HepG2 (cell line): ENCODE measurements around the gene RRN3. TPM values are rescaled to one million over a fixed set of nuclear protein-coding genes. Genes with fewer than 3 reads are reported as not detected.

ENCODE experiments used
- BRD4 ChIP-seq: sonication (generic); formaldehyde crosslinking; IDR thresholded peaks from 2 replicates; pipeline ENCODE4 v1.4.0; 2020; ENCODE audit warnings: missing genetic modification reagents
- NR2F6 ChIP-seq, 2 experiments: IDR thresholded peaks; 2 replicates each; pipeline ENCODE4 v1.6.1; 2016; ENCODE audit warnings: antibody characterized with exemption in 1 of 2, mild to moderate bottlenecking in 1 of 2
- NRL ChIP-seq: sonication (generic); formaldehyde crosslinking; IDR thresholded peaks from 2 replicates; pipeline ENCODE4 v1.5.0; 2020; ENCODE audit warnings: missing genetic modification reagents, mild to moderate bottlenecking, moderate library complexity, borderline replicate concordance
- RBFOX2 ChIP-seq: fragments of 200-400 bp; formaldehyde crosslinking; IDR thresholded peaks from 2 replicates; pipeline ENCODE4 v1.6.1; 2017; ENCODE audit warnings: low read depth, mild to moderate bottlenecking, low read length
- ZFP37 ChIP-seq: sonication (generic); formaldehyde crosslinking; IDR thresholded peaks from 2 replicates; pipeline ENCODE4 v1.4.0; 2020; ENCODE audit warnings: missing genetic modification reagents, borderline replicate concordance
- ZKSCAN1 ChIP-seq: fragments of 150-350 bp; IDR thresholded peaks from 2 replicates; pipeline ENCODE4 v1.6.1; 2014; ENCODE audit warnings: low read length
- ZNF263 ChIP-seq: sonication (generic); formaldehyde crosslinking; IDR thresholded peaks from 2 replicates; pipeline ENCODE4 v1.4.0; 2020; ENCODE audit warnings: missing genetic modification reagents
- ZNF501 ChIP-seq: sonication (generic); formaldehyde crosslinking; IDR thresholded peaks from 2 replicates; pipeline ENCODE4 v1.5.1; 2020; ENCODE audit warnings: mild to moderate bottlenecking, moderate library complexity, missing genetic modification reagents
- ZNF781 ChIP-seq: sonication (generic); formaldehyde crosslinking; IDR thresholded peaks from 2 replicates; pipeline ENCODE4 v1.5.1; 2020; ENCODE audit warnings: borderline replicate concordance, mild to moderate bottlenecking, missing genetic modification reagents; ENCODE audit errors: not compliant biosample characterization
- polyA plus RNA-seq, 8 experiments: library from polyadenylated mRNA; depleted of rRNA in 3 of 8; stranded (reverse) in 7 of 8; unstranded in 1 of 8; fragments of >200 nt; fragmentation: Illumina TruSeq in 4 of 8; extraction: Trizol in 4 of 8; gene quantifications; 2 replicates each; pipeline versions ENCODE4 v1.2.1 to v1.2.3, GENCODE V29; 2011 to 2016; ENCODE audit warnings: low read depth in 4 of 8, missing spikeins in 1 of 8, mixed read lengths in 1 of 8; ENCODE audit not compliant: insufficient read depth in 1 of 8
- total RNA-seq, 5 experiments: library from RNA; depleted of rRNA; stranded (reverse); fragments of >200 nt; fragmentation: Illumina TruSeq; extraction: Trizol; gene quantifications; 2 replicates each; pipeline ENCODE4 v1.2.3, GENCODE V29; 2016; ENCODE audit warnings: low read depth in 1 of 5
- TF ChIP-seq, protein P1 (sequence below): IDR thresholded peaks from 2 replicates; pipeline ENCODE4 v1.6.1; 2016; ENCODE audit warnings: missing biosample characterization, missing genetic modification reagents, low read depth
- TF ChIP-seq, protein P2 (sequence below): sonication (generic); formaldehyde crosslinking; IDR thresholded peaks from 2 replicates; pipeline ENCODE4 v1.4.0; 2020; ENCODE audit warnings: missing genetic modification reagents, mild to moderate bottlenecking, borderline replicate concordance
- TF ChIP-seq, protein P3 (sequence below): sonication (generic); formaldehyde crosslinking; IDR thresholded peaks from 2 replicates; pipeline ENCODE4 v1.8.0; 2022; ENCODE audit warnings: missing genetic modification reagents, mild to moderate bottlenecking, inconsistent platforms, borderline replicate concordance
- TF ChIP-seq, protein P4 (sequence below): sonication (generic); formaldehyde crosslinking; IDR thresholded peaks from 2 replicates; pipeline ENCODE4 v1.4.0; 2020; ENCODE audit warnings: missing genetic modification reagents, low read depth, mild to moderate bottlenecking, borderline replicate concordance
- TF ChIP-seq, protein P5 (sequence below), 2 experiments: sonication (generic) in 1 of 2; formaldehyde crosslinking in 1 of 2; IDR thresholded peaks; 2 replicates each; pipeline versions ENCODE4 v1.4.0 to v1.6.1; 2016 to 2020; ENCODE audit warnings: borderline replicate concordance in 1 of 2, low read depth in 1 of 2, mild to moderate bottlenecking in 1 of 2, missing genetic modification reagents in 1 of 2

RRN3 gene
- total and polyA plus RNA-seq, 2 of the 13 experiments (the other 11 are each of a cell fraction or from before 2014, with no cell fraction given), result 45.8 to 67.0 TPM

DNA sequence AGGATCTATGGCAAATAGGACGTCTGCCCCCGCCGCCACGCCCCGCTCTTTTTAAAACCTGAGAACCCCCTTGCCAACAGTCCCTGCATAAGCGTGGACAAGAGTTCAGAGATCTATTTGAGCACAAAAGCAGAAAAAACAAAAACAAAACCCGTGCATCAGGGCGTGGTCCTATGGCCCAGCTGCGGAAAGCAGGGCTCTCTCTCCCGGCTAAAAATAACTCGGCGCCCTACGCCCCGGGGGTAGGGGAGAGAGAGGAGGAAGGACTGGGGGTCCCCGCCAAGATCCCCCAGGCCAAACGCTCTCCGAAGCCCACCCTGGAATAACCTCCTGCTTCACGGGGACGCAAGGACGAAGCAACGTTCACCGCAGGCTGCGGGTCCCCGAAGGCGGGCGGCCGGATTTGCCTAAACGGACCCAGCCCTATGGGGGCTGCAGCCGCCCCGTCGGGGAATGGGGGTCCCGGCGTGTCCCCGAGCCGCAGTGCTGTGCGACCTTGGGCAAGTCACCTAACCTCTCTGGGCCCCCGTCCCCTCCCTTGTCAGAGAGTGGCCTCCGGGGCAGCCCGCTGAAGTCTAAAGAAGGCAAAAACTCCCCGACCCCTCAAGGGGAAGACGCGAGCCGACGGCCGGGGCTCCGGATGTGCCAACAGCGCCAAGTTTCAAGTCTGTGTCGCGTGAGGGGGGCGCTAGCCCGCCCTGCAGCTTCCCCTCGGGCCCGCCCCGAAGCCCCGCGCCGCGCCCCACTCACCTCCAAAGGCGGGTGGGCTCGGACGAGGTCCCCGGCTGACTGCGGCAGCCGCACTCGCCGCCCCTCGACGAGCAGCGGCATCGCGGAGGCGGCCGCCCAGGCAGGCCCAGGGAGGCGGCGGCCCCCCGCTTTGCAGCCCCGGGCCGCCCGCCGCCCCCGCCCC, 38.7 kb downstream of the RRN3 start (continued):
- no peak for TF ChIP-seq BRD4 (CRISPR knock-in tag)
- peak; percentile 77 for TF ChIP-seq RBFOX2
- TF ChIP-seq ZNF501, result peak; percentile 64; the same call in 1 of the 2 replicates
- TF ChIP-seq, protein P1, sequence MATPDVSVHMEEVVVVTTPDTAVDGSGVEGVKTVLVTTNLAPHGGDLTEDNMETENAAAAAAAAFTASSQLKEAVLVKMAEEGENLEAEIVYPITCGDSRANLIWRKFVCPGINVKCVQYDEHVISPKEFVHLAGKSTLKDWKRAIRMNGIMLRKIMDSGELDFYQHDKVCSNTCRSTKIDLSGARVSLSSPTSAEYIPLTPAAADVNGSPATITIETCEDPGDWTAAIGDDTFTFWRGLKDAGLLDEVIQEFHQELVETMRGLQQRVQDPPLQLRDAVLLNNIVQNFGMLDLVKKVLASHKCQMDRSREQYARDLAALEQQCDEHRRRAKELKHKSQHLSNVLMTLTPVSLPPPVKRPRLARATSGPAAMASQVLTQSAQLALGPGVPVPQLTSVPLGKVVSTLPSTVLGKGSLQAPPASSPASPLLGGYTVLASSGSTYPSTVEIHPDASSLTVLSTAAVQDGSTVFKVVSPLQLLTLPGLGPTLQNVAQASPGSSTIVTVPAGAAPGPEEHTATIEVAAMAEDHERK (CRISPR knock-in tag), result no peak
- TF ChIP-seq, protein P2, sequence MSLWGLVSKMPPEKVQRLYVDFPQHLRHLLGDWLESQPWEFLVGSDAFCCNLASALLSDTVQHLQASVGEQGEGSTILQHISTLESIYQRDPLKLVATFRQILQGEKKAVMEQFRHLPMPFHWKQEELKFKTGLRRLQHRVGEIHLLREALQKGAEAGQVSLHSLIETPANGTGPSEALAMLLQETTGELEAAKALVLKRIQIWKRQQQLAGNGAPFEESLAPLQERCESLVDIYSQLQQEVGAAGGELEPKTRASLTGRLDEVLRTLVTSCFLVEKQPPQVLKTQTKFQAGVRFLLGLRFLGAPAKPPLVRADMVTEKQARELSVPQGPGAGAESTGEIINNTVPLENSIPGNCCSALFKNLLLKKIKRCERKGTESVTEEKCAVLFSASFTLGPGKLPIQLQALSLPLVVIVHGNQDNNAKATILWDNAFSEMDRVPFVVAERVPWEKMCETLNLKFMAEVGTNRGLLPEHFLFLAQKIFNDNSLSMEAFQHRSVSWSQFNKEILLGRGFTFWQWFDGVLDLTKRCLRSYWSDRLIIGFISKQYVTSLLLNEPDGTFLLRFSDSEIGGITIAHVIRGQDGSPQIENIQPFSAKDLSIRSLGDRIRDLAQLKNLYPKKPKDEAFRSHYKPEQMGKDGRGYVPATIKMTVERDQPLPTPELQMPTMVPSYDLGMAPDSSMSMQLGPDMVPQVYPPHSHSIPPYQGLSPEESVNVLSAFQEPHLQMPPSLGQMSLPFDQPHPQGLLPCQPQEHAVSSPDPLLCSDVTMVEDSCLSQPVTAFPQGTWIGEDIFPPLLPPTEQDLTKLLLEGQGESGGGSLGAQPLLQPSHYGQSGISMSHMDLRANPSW (CRISPR knock-in tag), result 0 out of 2 replicates have a peak, but pooled peaks have one; percentile 62
- TF ChIP-seq NR2F6 (IDR thresholded peaks at IDR 0.05), result no peak
- TF ChIP-seq NR2F6 (CRISPR knock-in tag; IDR thresholded peaks at IDR 0.05), result no peak
- TF ChIP-seq ZKSCAN1, result no peak
- TF ChIP-seq ZFP37 (CRISPR knock-in tag), result no peak
- TF ChIP-seq, protein P3, sequence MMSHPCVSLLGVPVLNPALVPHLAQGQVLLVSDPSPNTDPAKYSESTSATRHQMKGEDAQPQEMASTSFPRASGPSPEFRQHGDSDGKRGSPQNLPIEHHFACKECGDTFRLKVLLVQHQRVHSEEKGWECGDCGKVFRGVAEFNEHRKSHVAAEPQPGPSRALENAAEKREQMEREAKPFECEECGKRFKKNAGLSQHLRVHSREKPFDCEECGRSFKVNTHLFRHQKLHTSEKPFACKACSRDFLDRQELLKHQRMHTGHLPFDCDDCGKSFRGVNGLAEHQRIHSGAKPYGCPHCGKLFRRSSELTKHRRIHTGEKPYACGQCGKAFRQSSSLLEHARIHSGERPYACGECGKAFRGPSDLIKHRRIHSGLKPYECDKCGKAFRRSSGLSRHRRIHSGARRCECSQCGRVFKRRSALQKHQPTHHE (CRISPR knock-in tag), result no peak
- TF ChIP-seq, protein P4, sequence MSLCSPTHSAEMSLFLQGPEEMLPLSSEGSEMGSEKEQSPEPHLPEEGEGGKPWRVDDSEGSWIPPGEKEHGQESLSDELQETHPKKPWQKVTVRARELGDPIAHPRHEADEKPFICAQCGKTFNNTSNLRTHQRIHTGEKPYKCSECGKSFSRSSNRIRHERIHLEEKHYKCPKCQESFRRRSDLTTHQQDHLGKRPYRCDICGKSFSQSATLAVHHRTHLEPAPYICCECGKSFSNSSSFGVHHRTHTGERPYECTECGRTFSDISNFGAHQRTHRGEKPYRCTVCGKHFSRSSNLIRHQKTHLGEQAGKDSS, result 0 out of 2 replicates have a peak, but pooled peaks have one; percentile 48
- peak; percentile 88 for TF ChIP-seq NRL (CRISPR knock-in tag)
- TF ChIP-seq, protein P5, sequence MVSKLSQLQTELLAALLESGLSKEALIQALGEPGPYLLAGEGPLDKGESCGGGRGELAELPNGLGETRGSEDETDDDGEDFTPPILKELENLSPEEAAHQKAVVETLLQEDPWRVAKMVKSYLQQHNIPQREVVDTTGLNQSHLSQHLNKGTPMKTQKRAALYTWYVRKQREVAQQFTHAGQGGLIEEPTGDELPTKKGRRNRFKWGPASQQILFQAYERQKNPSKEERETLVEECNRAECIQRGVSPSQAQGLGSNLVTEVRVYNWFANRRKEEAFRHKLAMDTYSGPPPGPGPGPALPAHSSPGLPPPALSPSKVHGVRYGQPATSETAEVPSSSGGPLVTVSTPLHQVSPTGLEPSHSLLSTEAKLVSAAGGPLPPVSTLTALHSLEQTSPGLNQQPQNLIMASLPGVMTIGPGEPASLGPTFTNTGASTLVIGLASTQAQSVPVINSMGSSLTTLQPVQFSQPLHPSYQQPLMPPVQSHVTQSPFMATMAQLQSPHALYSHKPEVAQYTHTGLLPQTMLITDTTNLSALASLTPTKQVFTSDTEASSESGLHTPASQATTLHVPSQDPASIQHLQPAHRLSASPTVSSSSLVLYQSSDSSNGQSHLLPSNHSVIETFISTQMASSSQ (IDR thresholded peaks at IDR 0.05; ENCODE audit: low read depth), result no peak
- TF ChIP-seq, protein P5 (CRISPR knock-in tag; IDR thresholded peaks at IDR 0.05; ENCODE audit: borderline replicate concordance), result 0 out of 2 replicates have a peak, but pooled peaks have one; percentile 10
- TF ChIP-seq ZNF263, result peak; percentile 12; the same call in 1 of the 2 replicates
- peak; percentile 67 for TF ChIP-seq ZNF781 (CRISPR knock-in tag)
